DMS153 (cell line): ENCODE data around the gene FGF5.
"Not testable (repeated sequence)": the region's sequence is repeated elsewhere in the genome, so short reads cannot be mapped to it uniquely, and the experiment has no call there.

Source experiments
- DNase-seq: peaks from one replicate; lab custom pipeline; 2025; lab: John Stamatoyannopoulos, UW

FGF5 gene

GRCh38 chr4:80254114-80254513 lies 12.3 kb upstream of the FGF5 start:
- no peak for DNase-seq

- no peak for DNase-seq
Measured at GRCh38 chr4:80255329-80256095, 11.0 kb upstream of the FGF5 start.

- no peak for DNase-seq
Measured at GRCh38 chr4:80257851-80258250, 8.6 kb upstream of the FGF5 start.

- DNase-seq: no peak
Measured at GRCh38 chr4:80259012-80259411, 7.5 kb upstream of the FGF5 start.

- no peak for DNase-seq
Measured at GRCh38 chr4:80259817-80260216, 6.6 kb upstream of the FGF5 start.

- DNase-seq: no peak
Measured at GRCh38 chr4:80261989-80262600, 4.4 kb upstream of the FGF5 start.

- no peak for DNase-seq
Measured at GRCh38 chr4:80263541-80264351, 2.7 kb upstream of the FGF5 start.

- DNase-seq: no peak
Measured at GRCh38 chr4:80264352-80264647, 2.2 kb upstream of the FGF5 start.

- no peak for DNase-seq
Measured at GRCh38 chr4:80264825-80265224, 1.6 kb upstream of the FGF5 start.

- DNase-seq: no peak
Measured at GRCh38 chr4:80265571-80266252, 752 bp upstream of the FGF5 start.

GRCh38 chr4:80266902-80267380 lies 477 bp downstream of the FGF5 start:
- no peak for DNase-seq

GRCh38 chr4:80268081-80268823 lies 1.8 kb downstream of the FGF5 start:
- DNase-seq: no peak

- no peak for DNase-seq
Measured at GRCh38 chr4:80268936-80269335, 2.5 kb downstream of the FGF5 start.

GRCh38 chr4:80270321-80270720 lies 3.9 kb downstream of the FGF5 start:
- no peak for DNase-seq

- no peak for DNase-seq
Measured at GRCh38 chr4:80270868-80271267, 4.4 kb downstream of the FGF5 start.

GRCh38 chr4:80271801-80272200 lies 5.3 kb downstream of the FGF5 start:
- DNase-seq: no peak

- no peak for DNase-seq
Measured at GRCh38 chr4:80276931-80277330, 10.5 kb downstream of the FGF5 start.

GRCh38 chr4:80279751-80280150 lies 13.3 kb downstream of the FGF5 start:
- no peak for DNase-seq

GRCh38 chr4:80286451-80286850 lies 20.0 kb downstream of the FGF5 start:
- no peak for DNase-seq

GRCh38 chr4:80290665-80291064 lies 24.2 kb downstream of the FGF5 start:
- not testable (repeated sequence) for DNase-seq

- no peak for DNase-seq
Measured at GRCh38 chr4:80294206-80294605, 27.7 kb downstream of the FGF5 start.

GRCh38 chr4:80295336-80295735 lies 28.9 kb downstream of the FGF5 start:
- DNase-seq: no peak
